ENCODE results near the gene TUBGCP5.

- TF ChIP-seq ETV6 (CRISPR knock-in tag; IDR thresholded peaks at IDR 0.05) (no peak), ZSCAN18 (CRISPR knock-in tag; IDR thresholded peaks at IDR 0.05) (no peak), CTCF (IDR thresholded peaks at IDR 0.05) (no peak), ZNF416 (CRISPR knock-in tag; IDR thresholded peaks at IDR 0.05) (no peak)
Measured at GRCh38 chr15:22974745-22975144, 64.6 kb downstream of the TUBGCP5 start.

All from WTC11 (cell line).